OCI-LY7 (cell line): ENCODE data around the gene PTH1R.

Experiments
- EZH2phosphoT487 ChIP-seq: fragments of 200-600 bp; sonication (generic); IDR thresholded peaks from 2 replicates; pipeline ENCODE4 v1.6.1; 2018; ENCODE audit warnings: low read depth, borderline replicate concordance, mild to moderate bottlenecking, mixed run types, antibody characterized with exemption, low read length, moderate library complexity, mixed read lengths
- TF ChIP-seq, protein P1 (sequence below): fragments of 200-600 bp; sonication (generic); conservative IDR thresholded peaks from 2 replicates; pipeline ENCODE4 v1.5.1; 2014; ENCODE audit warnings: mild to moderate bottlenecking, antibody characterized with exemption, low read length, moderate library complexity, mixed read lengths

DNA sequence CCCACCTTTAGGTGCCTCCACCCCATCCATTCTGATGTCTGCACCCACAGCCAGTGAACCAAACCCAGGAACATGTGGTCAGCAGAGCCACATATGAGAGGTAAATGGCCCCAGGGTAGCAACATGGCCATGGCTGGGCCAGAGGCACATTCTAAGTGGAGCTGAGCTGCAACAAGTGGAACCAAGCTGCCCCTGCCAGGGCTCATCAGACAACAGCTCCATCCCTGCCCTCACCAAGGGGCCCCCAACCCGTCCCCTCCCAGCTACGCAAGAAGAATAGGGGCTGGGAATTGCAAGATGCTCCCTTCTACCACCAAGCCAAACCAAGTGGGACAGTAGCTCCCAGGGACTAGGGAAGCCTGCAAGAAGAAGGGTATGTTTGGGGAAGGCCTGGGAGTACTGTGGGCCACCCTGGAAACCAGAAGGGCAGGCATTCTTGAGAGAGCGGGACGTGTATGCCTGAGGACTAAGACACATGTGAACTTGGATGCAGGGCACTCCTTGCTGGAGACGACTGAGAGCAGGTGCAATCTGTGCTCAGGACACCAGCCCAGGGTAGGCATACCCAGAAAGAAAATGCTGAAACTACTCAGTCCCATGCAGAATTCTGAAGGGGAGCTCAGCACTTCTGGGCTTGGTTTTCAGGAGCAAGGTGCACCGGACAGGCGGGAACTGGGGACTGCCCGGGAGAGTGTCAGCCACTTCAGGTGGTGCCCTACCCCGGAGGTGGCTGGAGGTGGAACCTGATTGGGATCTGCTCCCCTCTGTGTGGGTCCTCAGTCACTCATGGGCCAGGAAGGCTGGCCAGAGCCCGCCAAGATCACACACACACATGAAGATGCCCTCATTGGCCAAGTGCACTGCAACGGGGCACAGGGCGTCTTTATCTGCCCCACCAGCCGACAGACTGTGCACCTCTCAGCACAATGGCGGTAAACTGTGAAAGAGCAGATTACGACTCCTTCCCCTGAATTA lies 23.8 kb upstream of the PTH1R start:
- TF ChIP-seq, protein P1, sequence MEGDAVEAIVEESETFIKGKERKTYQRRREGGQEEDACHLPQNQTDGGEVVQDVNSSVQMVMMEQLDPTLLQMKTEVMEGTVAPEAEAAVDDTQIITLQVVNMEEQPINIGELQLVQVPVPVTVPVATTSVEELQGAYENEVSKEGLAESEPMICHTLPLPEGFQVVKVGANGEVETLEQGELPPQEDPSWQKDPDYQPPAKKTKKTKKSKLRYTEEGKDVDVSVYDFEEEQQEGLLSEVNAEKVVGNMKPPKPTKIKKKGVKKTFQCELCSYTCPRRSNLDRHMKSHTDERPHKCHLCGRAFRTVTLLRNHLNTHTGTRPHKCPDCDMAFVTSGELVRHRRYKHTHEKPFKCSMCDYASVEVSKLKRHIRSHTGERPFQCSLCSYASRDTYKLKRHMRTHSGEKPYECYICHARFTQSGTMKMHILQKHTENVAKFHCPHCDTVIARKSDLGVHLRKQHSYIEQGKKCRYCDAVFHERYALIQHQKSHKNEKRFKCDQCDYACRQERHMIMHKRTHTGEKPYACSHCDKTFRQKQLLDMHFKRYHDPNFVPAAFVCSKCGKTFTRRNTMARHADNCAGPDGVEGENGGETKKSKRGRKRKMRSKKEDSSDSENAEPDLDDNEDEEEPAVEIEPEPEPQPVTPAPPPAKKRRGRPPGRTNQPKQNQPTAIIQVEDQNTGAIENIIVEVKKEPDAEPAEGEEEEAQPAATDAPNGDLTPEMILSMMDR: no peak
- TF ChIP-seq EZH2phosphoT487: no peak
